WERI-Rb-1 (cell line): ENCODE measurements around the gene SERPINA4.

ENCODE experiments used
- DNase-seq: peaks from one replicate; pipeline ENCODE4 v3.0.0-alpha.2; 2020
- H3K27ac ChIP-seq: fragments of 250-450 bp; sonication (Bioruptor Pico); 2 replicates; pipeline ENCODE4 v1.5.1; 2020; ENCODE audit warnings: mild to moderate bottlenecking, moderate library complexity
- H3K27me3 ChIP-seq: fragments of 250-450 bp; sonication (Bioruptor Pico); 2 replicates; pipeline ENCODE4 v1.5.1; 2021; ENCODE audit warnings: mild to moderate bottlenecking, low read depth, moderate library complexity; ENCODE audit not compliant: insufficient read depth, severe bottlenecking
- H3K36me3 ChIP-seq: fragments of 250-450 bp; sonication (Bioruptor Pico); 2 replicates; pipeline ENCODE4 v1.5.1; 2020; ENCODE audit warnings: mild to moderate bottlenecking, moderate library complexity
- H3K4me3 ChIP-seq: 2 replicates; pipeline ENCODE4 v1.5.1; 2011; ENCODE audit warnings: low read depth, mild to moderate bottlenecking, control low read depth, low read length
- H3K9me3 ChIP-seq: fragments of 250-450 bp; sonication (Bioruptor Pico); 2 replicates; pipeline ENCODE4 v1.5.1; 2021; ENCODE audit warnings: mild to moderate bottlenecking, moderate library complexity; ENCODE audit not compliant: severe bottlenecking
- TF ChIP-seq, protein P1 (sequence below): IDR thresholded peaks from 2 replicates; pipeline ENCODE4 v1.5.1; 2011; ENCODE audit warnings: low read depth, mild to moderate bottlenecking, control low read depth, inconsistent platforms, low read length

The SERPINA4 gene

DNA sequence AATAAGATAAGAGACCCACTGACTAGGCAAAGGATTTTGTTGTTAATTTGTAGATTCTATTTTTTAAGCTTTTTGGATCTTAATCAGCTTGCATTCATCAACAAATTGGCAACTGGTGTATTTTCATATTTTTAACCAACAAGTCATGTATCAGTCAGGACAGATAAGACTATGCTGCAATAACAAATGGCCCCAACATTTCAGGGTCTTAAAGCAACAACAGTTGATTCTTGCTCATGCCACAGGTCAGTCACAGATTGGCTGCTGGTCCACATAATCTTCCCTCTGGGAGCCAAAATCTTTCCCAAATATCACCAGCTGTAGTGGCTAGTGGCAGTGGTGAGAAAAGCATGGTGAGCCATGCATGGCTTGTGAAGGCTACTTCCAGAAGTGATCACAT is 30.1 kb upstream of the SERPINA4 start:
- Histone ChIP-seq H3K36me3 (no peaks in the 10 kb centered on the region), H3K4me3 (no peak overlapping the region), H3K27ac (no peak overlapping the region), H3K9me3 (no peaks in the 10 kb centered on the region), H3K27me3 (peaks cover 47% of the 10 kb centered on the region)
- TF ChIP-seq, protein P1, sequence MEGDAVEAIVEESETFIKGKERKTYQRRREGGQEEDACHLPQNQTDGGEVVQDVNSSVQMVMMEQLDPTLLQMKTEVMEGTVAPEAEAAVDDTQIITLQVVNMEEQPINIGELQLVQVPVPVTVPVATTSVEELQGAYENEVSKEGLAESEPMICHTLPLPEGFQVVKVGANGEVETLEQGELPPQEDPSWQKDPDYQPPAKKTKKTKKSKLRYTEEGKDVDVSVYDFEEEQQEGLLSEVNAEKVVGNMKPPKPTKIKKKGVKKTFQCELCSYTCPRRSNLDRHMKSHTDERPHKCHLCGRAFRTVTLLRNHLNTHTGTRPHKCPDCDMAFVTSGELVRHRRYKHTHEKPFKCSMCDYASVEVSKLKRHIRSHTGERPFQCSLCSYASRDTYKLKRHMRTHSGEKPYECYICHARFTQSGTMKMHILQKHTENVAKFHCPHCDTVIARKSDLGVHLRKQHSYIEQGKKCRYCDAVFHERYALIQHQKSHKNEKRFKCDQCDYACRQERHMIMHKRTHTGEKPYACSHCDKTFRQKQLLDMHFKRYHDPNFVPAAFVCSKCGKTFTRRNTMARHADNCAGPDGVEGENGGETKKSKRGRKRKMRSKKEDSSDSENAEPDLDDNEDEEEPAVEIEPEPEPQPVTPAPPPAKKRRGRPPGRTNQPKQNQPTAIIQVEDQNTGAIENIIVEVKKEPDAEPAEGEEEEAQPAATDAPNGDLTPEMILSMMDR: no peak
- no peak for DNase-seq

DNA sequence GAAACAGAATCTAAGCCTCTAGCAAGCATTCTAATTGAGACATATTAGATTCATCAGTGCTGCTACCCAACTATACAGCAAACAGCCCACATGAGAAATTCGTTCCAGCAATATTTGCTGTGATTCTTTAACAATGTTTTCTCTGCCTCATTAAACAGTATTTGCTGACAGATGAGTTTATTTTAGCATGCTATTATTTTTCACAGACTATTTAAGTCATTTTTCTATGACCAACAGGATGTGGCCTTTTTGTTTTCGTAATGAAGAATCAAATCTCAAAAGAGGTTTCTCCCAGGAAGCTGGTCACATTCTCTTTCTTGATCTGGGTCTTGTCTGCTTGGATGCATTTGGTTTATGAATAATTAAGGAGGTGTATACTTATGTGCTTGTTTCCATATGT is 28.8 kb upstream of the SERPINA4 start:
- Histone ChIP-seq H3K27ac (no peak overlapping the region), H3K36me3 (no peaks in the 10 kb centered on the region), H3K9me3 (no peaks in the 10 kb centered on the region), H3K27me3 (peaks cover 46% of the 10 kb centered on the region), H3K4me3 (no peak overlapping the region)
- TF ChIP-seq, protein P1: no peak
- DNase-seq: no peak

DNA sequence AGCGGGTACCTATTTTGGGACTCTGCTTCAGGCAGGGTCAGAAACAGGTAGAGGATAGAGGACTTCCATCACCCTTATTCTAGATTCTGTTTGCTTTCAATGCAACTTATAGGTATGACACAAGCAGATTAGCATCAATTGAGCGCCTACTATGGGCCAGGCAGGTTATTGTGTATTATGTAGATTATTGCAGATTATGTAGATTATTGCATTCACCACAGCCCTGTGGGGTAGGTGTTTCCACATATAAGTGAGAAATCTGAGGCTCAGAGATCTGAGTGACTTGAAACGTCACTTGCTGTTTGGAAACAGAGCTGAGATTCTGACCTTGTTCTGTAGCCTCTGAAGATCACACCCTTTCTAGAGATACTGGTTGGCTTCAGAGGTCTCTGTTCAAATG is 25.7 kb upstream of the SERPINA4 start:
- Histone ChIP-seq H3K27ac (no peak overlapping the region), H3K9me3 (no peaks in the 10 kb centered on the region), H3K27me3 (peaks cover 53% of the 10 kb centered on the region), H3K4me3 (no peak overlapping the region), H3K36me3 (no peaks in the 10 kb centered on the region)
- TF ChIP-seq, protein P1: no peak
- DNase-seq: no peak

DNA sequence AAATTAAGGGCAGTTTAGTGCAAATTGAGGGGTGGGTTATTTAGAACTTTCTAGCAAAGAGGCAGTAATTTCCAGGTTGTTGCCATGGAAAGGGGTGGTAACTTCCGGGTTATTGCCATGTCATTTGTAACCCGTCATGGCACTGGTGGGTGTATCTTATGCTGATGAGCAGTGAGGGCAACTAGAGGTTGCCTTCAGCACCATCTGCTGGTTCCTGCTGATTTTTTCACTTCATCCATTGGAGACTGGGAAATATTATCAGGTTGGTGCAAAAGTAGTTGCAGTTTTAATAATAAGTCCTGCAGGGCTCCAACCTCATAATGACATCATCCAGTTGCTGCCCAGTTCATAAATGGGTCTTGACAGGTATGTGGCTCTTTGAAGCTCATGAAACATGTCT is 24.4 kb upstream of the SERPINA4 start:
- H3K27me3 ChIP-seq: peaks cover 48% of the 10 kb centered on the region
- H3K27ac ChIP-seq: no peak overlapping the region
- DNase-seq: no peak
- H3K36me3 ChIP-seq: no peaks in the 10 kb centered on the region
- no peaks in the 10 kb centered on the region for H3K9me3 ChIP-seq
- H3K4me3 ChIP-seq: no peak overlapping the region
- TF ChIP-seq, protein P1: no peak

DNA sequence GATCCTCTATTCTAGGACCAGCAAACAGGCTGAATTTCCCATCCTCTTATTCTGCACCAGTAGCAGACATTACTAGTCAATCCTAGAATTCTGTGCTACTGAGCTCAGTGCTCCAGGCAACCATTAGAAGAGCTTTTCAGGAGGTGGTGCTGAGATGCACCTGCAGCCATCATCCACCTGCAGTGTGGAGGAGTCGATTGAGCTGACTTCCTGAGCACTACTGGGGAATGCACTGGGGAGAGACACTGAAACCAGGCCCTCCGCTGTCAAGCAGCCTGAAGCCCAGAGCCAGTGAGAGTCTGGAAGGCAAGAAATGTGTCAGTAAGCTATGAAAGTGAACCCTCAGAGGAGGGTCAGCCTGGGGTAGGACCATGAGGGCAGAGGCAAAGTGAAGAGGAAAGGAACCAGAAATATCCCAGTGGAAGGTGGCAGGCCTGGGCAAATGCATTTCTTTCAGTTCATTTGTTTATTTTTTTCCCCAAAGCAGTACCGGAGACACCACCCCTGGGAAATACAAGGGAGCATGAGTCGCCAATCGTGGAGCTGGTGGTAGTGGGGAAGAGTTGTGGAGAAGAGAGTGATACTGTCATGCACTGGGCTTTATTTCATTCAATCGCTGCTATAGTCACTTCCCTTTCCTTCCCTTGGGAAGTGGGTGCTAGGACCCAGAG is 23.0 kb upstream of the SERPINA4 start:
- no peak overlapping the region for H3K27ac ChIP-seq
- no peak overlapping the region for H3K4me3 ChIP-seq
- H3K27me3 ChIP-seq: peaks cover 41% of the 10 kb centered on the region
- no peak for DNase-seq
- H3K9me3 ChIP-seq: no peaks in the 10 kb centered on the region
- TF ChIP-seq, protein P1: no peak
- no peaks in the 10 kb centered on the region for H3K36me3 ChIP-seq

DNA sequence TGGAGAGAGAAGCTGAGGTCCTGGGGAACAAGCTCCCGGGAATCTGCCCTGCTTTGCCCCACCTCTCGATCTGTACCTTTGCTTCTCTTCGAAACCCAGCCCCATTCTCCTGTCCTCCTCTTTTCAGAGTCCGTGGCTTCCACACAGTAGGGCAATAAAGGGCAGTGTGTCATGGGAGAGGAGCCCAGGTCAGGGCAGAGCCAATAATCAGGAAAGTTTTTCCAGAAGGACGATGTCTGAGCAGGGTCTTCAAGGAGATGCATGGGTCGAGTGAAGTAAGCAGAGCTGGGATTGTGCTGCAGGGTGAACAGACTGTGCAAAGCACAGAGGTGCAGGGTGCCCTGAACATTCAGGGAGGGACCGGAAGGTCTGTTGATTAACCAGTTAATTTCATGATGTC is 22.1 kb upstream of the SERPINA4 start:
- Histone ChIP-seq H3K27me3 (peaks cover 42% of the 10 kb centered on the region), H3K4me3 (no peak overlapping the region), H3K36me3 (no peaks in the 10 kb centered on the region), H3K27ac (no peak overlapping the region), H3K9me3 (no peaks in the 10 kb centered on the region)
- TF ChIP-seq, protein P1: no peak
- DNase-seq: no peak
